ENCODE results near the gene WNT3A. TPM values are rescaled to one million over a fixed set of nuclear protein-coding genes. Genes with fewer than 3 reads are reported as not detected.

The WNT3A gene
- total and polyA plus RNA-seq, 9 of the 15 experiments (the other 6 are each of a cell fraction or from before 2014, with no cell fraction given) = not detected

GRCh38 chr1:228082214-228082917 is 75.6 kb downstream of the WNT3A start, which contains the start of gene ARF1 (continued):
- TF ChIP-seq PRMT5 (CRISPR knock-in tag; IDR thresholded peaks at IDR 0.05) = peak; percentile 81
- no peak for TF ChIP-seq RHOXF2B (CRISPR knock-in tag; conservative IDR thresholded peaks at IDR 0.05)
- peak; percentile 100 for TF ChIP-seq CREB3L1 (IDR thresholded peaks at IDR 0.05; ENCODE audit: borderline replicate concordance, low read depth)
- peak; percentile 11 to 64; a peak in 1 of 4 replicates for TF ChIP-seq FOXA3 (CRISPR knock-in tag; conservative IDR thresholded peaks at IDR 0.05 in 1 of 2, IDR thresholded peaks at IDR 0.05 in 1 of 2)
- peak; percentile 52 for TF ChIP-seq SMAD1 (IDR thresholded peaks at IDR 0.05; ENCODE audit: low read depth, low read length, partially characterized antibody)
- TF ChIP-seq STAT5B (CRISPR knock-in tag; IDR thresholded peaks at IDR 0.05) = no peak
- no peak for TF ChIP-seq NCOA2 (IDR thresholded peaks at IDR 0.05; ENCODE audit: partially characterized antibody in 2 of 2)
- peak; percentile 81 for TF ChIP-seq JUND (IDR thresholded peaks at IDR 0.05; ENCODE audit: borderline replicate concordance, low read depth, low read length)
- TF ChIP-seq JUND (tag; IDR thresholded peaks at IDR 0.05; ENCODE audit: borderline replicate concordance, low read depth, low read length) = no peak; the same call in 2 of the 3 replicates
- TF ChIP-seq SRSF7 (optimal IDR thresholded peaks at IDR 0.05; ENCODE audit: low read depth, low read length) = no peak
- peak; percentile 74 for TF ChIP-seq ZNF766 (CRISPR knock-in tag; conservative IDR thresholded peaks at IDR 0.05)
- TF ChIP-seq ETV1 (tag; conservative IDR thresholded peaks at IDR 0.05; ENCODE audit: low read depth) = peak; percentile 47
- no peak for TF ChIP-seq ZBTB43 (CRISPR knock-in tag; IDR thresholded peaks at IDR 0.05)
- TF ChIP-seq HBP1 (CRISPR knock-in tag; IDR thresholded peaks at IDR 0.05) = 0 out of 2 replicates have a peak, but pooled peaks have one; percentile 54
- TF ChIP-seq ETV6 (IDR thresholded peaks at IDR 0.05; ENCODE audit: borderline replicate concordance in 1 of 2, low read depth in 2 of 2, low read length in 1 of 2) = no peak
- TF ChIP-seq ETV6 (CRISPR knock-in tag; IDR thresholded peaks at IDR 0.05; ENCODE audit: borderline replicate concordance) = no peak; the same call in 1 of the 2 replicates
- peak; percentile 84; the same call in 1 of the 2 replicates for TF ChIP-seq KAT7 (CRISPR knock-in tag; IDR thresholded peaks at IDR 0.05; ENCODE audit: borderline replicate concordance)
- TF ChIP-seq KDM5B (IDR thresholded peaks at IDR 0.05; ENCODE audit: insufficient replicate concordance, low read depth, low read length) = peak; percentile 73
- TF ChIP-seq ARHGAP35 (IDR thresholded peaks at IDR 0.05; ENCODE audit: partially characterized antibody) = no peak
- peak; percentile 96 for TF ChIP-seq BCOR (IDR thresholded peaks at IDR 0.05)
